HG03139 (cell line): ENCODE measurements around the gene IQCN.

Experiments used
- ATAC-seq: cut with Tn5 transposase; IDR thresholded peaks from one replicate; pipeline ENCODE4 v1.9.1; 2021; ENCODE audit not compliant: unreplicated experiment

Gene IQCN

GRCh38 chr19:18287836-18288772 is 13.9 kb upstream of the IQCN start:
- ATAC-seq, result no peak

GRCh38 chr19:18286973-18287635 is 12.9 kb upstream of the IQCN start:
- ATAC-seq, result no peak

GRCh38 chr19:18284712-18285360 is 10.6 kb upstream of the IQCN start:
- ATAC-seq, result no peak

GRCh38 chr19:18283338-18283737 is 9.1 kb upstream of the IQCN start:
- no peak for ATAC-seq

GRCh38 chr19:18282788-18283141 is 8.5 kb upstream of the IQCN start:
- no peak for ATAC-seq

GRCh38 chr19:18282021-18282787 is 8.0 kb upstream of the IQCN start:
- ATAC-seq, result no peak

GRCh38 chr19:18281082-18282020 is 7.1 kb upstream of the IQCN start, which contains the start of gene JUND:
JUND (minus strand) TSS chr19:18281622; CDS start chr19:18281484, 138 bp downstream.
- peak; percentile 51 for ATAC-seq

- peak; percentile 12 for ATAC-seq
Observed at GRCh38 chr19:18280247-18281081, 6.2 kb upstream of the IQCN start.

- no peak for ATAC-seq
Observed at GRCh38 chr19:18279516-18280246, 5.4 kb upstream of the IQCN start.

GRCh38 chr19:18279266-18279515 is 4.9 kb upstream of the IQCN start:
- ATAC-seq, result no peak

GRCh38 chr19:18278521-18279265 is 4.4 kb upstream of the IQCN start:
- ATAC-seq, result no peak

- no peak for ATAC-seq
Observed at GRCh38 chr19:18274781-18275356, 617 bp upstream of the IQCN start.

GRCh38 chr19:18273561-18274218 is 562 bp downstream of the IQCN start:
- no peak for ATAC-seq

GRCh38 chr19:18271433-18271841 is 2.8 kb downstream of the IQCN start:
- ATAC-seq, result no peak

GRCh38 chr19:18270326-18270725 is 3.9 kb downstream of the IQCN start:
- no peak for ATAC-seq

GRCh38 chr19:18269070-18269723 is 5.1 kb downstream of the IQCN start:
- ATAC-seq, result no peak
